ENCODE data around the gene SMIM11. TPM values are rescaled to one million over a fixed set of nuclear protein-coding genes. Genes with fewer than 3 reads are reported as not detected.

The SMIM11 gene
- total and polyA plus RNA-seq, 2 donors (not counting 1 experiment from before 2014, with no cell fraction given) = 10.3 to 10.6 TPM

- H3K4me3 Mint-ChIP-seq = no peak overlapping the region
- H3K9me3 Mint-ChIP-seq (ENCODE audit: insufficient read depth) = peaks cover 2% of the 10 kb centered on the region
- H3K27me3 Mint-ChIP-seq = peaks cover 4% of the 10 kb centered on the region
- Histone ChIP-seq H3K27ac (ENCODE audit: low read length in 2 of 2) (no peak overlapping the region), H3K4me3 (ENCODE audit: control extremely low read depth in 1 of 5, extremely low read depth in 1 of 5, insufficient read depth in 1 of 5, low read depth in 2 of 5, low read length in 4 of 5) (no peak overlapping the region), H3K9ac (ENCODE audit: low read length) (no peak overlapping the region), H3K79me2 (ENCODE audit: control insufficient read depth, insufficient read depth, low read length) (no peaks in the 10 kb centered on the region), H2AFZ (ENCODE audit: insufficient read depth, low read depth, low read length, poor library complexity, severe bottlenecking) (no peak overlapping the region), H3K27me3 (replicated peaks in 1 of 4; ENCODE audit: control extremely low read depth in 1 of 4, control insufficient read depth in 3 of 4, insufficient read depth in 4 of 4, low read length in 3 of 4) (peaks cover 0 to 2% (median 0%) of the 10 kb centered on the region in 4 experiments), H3K9me3 (ENCODE audit: control extremely low read depth in 1 of 3, control insufficient read depth in 2 of 3, insufficient read depth in 1 of 3, low read length in 2 of 3) (peaks cover 0 to 8% (median 1%) of the 10 kb centered on the region in 3 donors), H3K36me3 (replicated peaks in 1 of 2; ENCODE audit: control extremely low read depth in 1 of 2, control insufficient read depth in 1 of 2, extremely low read depth in 1 of 2, insufficient read depth in 2 of 2, low read length in 1 of 2) (no peaks in the 10 kb centered on the region), H4K20me1 (ENCODE audit: control insufficient read depth, insufficient read depth, low read length, poor library complexity, severe bottlenecking) (no peaks in the 10 kb centered on the region), H3K4me1 (ENCODE audit: control insufficient read depth in 2 of 2, insufficient read depth in 2 of 2, low read length in 2 of 2) (no peaks in the 10 kb centered on the region), H3K4me2 (replicated peaks; ENCODE audit: low read depth, low read length, poor library complexity, severe bottlenecking) (no peak overlapping the region)
- TF ChIP-seq EZH2 (IDR thresholded peaks at IDR 0.05; ENCODE audit: borderline replicate concordance, insufficient read depth, low read depth, low read length, poor library complexity, severe bottlenecking) (no peak), CTCF (IDR thresholded peaks at IDR 0.05) (no peak)
- intact Hi-C loops (cut with micrococcal nuclease) = no loop called here
- ChIA-PET CTCF (interaction anchor here (1.6 to 1.7 kb wide), 2 partner anchors 16 to 408 kb away, joined by 6 to 7 read pairs; no protein-coding TSS in a partner anchor), POLR2A (no interaction called here)
- no peak overlapping the region for H3K27ac Mint-ChIP-seq
- WGBS (ENCODE audit: insufficient coverage) = 85% methylated on average over 5 of the region's 5 CpGs
- H3K4me1 Mint-ChIP-seq = no peaks in the 10 kb centered on the region
- DNase-seq = no peak
- no peak for ATAC-seq (ENCODE audit: low read depth)
These were observed 43.6 kb upstream of the SMIM11 start for GRCh38 chr21:34331726-34332125.

GRCh38 chr21:34332347-34332746 lies 43.0 kb upstream of the SMIM11 start:
- H2AFZ ChIP-seq (ENCODE audit: insufficient read depth, low read depth, low read length, poor library complexity, severe bottlenecking) = no peak overlapping the region
- H3K4me2 ChIP-seq (replicated peaks; ENCODE audit: low read depth, low read length, poor library complexity, severe bottlenecking) = no peak overlapping the region
- peaks cover 0 to 8% (median 1%) of the 10 kb centered on the region in 3 donors for H3K9me3 ChIP-seq (ENCODE audit: control extremely low read depth in 1 of 3, control insufficient read depth in 2 of 3, insufficient read depth in 1 of 3, low read length in 2 of 3)
- no peak for DNase-seq
- WGBS (ENCODE audit: insufficient coverage) = 95% methylated on average over 6 of the region's 6 CpGs
- Mint-ChIP-seq H3K27ac (no peak overlapping the region), H3K4me1 (no peaks in the 10 kb centered on the region), H3K4me3 (no peak overlapping the region), H3K27me3 (peaks cover 4% of the 10 kb centered on the region), H3K9me3 (ENCODE audit: insufficient read depth) (peaks cover 2% of the 10 kb centered on the region)
- H3K4me1 ChIP-seq (ENCODE audit: control insufficient read depth in 2 of 2, insufficient read depth in 2 of 2, low read length in 2 of 2) = no peaks in the 10 kb centered on the region
- no peak for ATAC-seq (ENCODE audit: low read depth)
- intact Hi-C loops (cut with micrococcal nuclease) = no loop called here
- TF ChIP-seq CTCF (IDR thresholded peaks at IDR 0.05) = no peak
- no peak for TF ChIP-seq EZH2 (IDR thresholded peaks at IDR 0.05; ENCODE audit: borderline replicate concordance, insufficient read depth, low read depth, low read length, poor library complexity, severe bottlenecking)
- no peaks in the 10 kb centered on the region for H3K36me3 ChIP-seq (replicated peaks in 1 of 2; ENCODE audit: control extremely low read depth in 1 of 2, control insufficient read depth in 1 of 2, extremely low read depth in 1 of 2, insufficient read depth in 2 of 2, low read length in 1 of 2)
- H4K20me1 ChIP-seq (ENCODE audit: control insufficient read depth, insufficient read depth, low read length, poor library complexity, severe bottlenecking) = no peaks in the 10 kb centered on the region
- peaks cover 0 to 2% (median 0%) of the 10 kb centered on the region in 4 experiments for H3K27me3 ChIP-seq (replicated peaks in 1 of 4; ENCODE audit: control extremely low read depth in 1 of 4, control insufficient read depth in 3 of 4, insufficient read depth in 4 of 4, low read length in 3 of 4)
- H3K9ac ChIP-seq (ENCODE audit: low read length) = no peak overlapping the region
- H3K27ac ChIP-seq (ENCODE audit: low read length in 2 of 2) = no peak overlapping the region
- no peaks in the 10 kb centered on the region for H3K79me2 ChIP-seq (ENCODE audit: control insufficient read depth, insufficient read depth, low read length)
- no peak overlapping the region for H3K4me3 ChIP-seq (ENCODE audit: control extremely low read depth in 1 of 5, extremely low read depth in 1 of 5, insufficient read depth in 1 of 5, low read depth in 2 of 5, low read length in 4 of 5)
- POLR2A ChIA-PET = no interaction called here
- CTCF ChIA-PET = interaction anchor here (1.7 kb wide), 1 partner anchor 15 kb away, joined by 6 read pairs; no protein-coding TSS in a partner anchor

All from B cell (primary cell).